Stimulated activated CD4-positive, alpha-beta T cell treated with anti-CD3 and anti-CD28 coated beads, Interleukin-4, amount 100 ng/mL, for 4 hours (primary cell): ENCODE results near the gene BBC3.
"Not testable (repeated sequence)": the region's sequence is repeated elsewhere in the genome, so short reads cannot be mapped to it uniquely, and the experiment has no call there.

Source experiments
- DNase-seq, 2 experiments: peaks; one replicate each; pipeline ENCODE4 v3.0.0-alpha.2; 2020

BBC3 gene, protein sequence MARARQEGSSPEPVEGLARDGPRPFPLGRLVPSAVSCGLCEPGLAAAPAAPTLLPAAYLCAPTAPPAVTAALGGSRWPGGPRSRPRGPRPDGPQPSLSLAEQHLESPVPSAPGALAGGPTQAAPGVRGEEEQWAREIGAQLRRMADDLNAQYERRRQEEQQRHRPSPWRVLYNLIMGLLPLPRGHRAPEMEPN

DNA sequence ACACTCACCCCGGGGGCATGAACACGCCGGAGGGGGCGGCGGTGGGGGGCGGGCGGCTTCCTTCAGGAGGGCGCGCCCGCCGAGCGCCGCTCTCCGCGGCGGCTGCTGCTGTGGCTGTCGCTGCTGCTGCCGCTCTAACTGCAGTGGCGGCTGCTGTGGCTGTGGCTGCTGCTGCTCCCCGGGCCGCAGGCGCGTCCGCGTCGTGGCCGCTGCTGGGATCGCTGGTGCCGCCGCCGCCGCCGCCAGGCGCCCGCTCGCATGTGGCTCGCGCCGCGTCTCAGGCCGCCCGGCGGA is at the start of gene BBC3:
BBC3 (minus strand) TSS at position 279 of the 294 bp plus-strand sequence. CDS start 2,768 bp downstream, outside the sequence.
- no peak for DNase-seq

GRCh38 chr19:47280183-47280797 is 49.3 kb upstream of the BBC3 start:
- DNase-seq = peak; percentile 38 to 55

DNA sequence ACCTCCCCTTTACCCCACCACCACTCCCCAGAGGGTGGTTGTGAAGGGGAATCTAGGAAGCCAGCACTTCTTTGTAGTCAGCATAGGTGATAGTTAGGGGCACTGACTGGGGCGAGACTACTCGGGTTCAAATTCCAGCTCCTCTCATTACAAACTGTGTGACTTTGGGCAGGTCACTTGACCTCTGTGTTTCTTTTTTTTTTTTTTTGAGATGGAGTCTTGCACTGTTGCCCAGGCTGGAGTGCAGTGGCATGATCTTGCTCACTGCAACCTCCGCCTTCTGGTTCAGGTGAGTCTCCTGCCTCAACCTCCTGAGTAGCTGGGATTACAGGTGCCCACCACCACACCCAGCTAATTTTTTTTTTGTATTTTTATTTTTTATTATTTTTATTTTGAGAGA is 45.5 kb upstream of the BBC3 start:
- not testable (repeated sequence) for DNase-seq

DNA sequence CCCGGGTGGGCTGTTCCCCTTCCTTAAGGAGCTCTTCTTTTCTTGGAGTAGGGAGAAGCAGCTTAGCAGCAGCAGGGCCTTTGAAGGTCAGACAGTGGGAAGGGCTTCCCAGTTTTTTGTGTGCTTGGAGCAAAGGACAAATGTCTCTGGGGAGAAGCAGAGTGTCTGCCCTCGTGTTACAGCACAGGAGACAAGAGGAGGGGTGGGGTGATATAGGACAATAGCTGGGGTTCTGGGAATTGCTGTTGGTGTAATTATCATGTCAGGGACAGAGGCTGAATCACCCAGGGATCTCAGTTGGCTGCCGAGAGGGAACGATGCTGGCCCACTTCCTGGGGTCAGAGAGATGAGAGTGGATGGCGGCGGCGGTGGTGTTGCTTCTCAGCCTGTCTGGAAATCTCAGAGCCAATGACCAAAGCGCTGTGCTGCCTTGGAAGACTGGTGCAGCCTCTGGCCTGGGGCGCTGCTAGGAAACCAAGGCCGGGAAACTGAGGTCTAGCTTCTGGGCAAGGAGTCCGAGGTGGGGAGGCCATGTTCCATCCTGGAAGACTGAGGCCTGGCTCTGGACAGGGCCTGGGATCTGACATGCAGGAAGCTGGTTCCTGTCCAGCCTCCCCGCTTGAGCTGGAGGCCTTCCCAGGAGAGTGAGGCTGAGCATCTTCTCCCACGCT is 44.9 kb upstream of the BBC3 start:
- no peak for DNase-seq

- peak in 1 of 2 experiments; percentile 17 for DNase-seq
These were observed 44.1 kb upstream of the BBC3 start for GRCh38 chr19:47274891-47275761.

GRCh38 chr19:47274071-47274890 is 43.3 kb upstream of the BBC3 start, which contains the start of gene INAFM1:
Gene INAFM1 (plus strand): TSS chr19:47274885. CDS start chr19:47274920, 35 bp downstream.
- DNase-seq = peak; percentile 98 to 100

DNA sequence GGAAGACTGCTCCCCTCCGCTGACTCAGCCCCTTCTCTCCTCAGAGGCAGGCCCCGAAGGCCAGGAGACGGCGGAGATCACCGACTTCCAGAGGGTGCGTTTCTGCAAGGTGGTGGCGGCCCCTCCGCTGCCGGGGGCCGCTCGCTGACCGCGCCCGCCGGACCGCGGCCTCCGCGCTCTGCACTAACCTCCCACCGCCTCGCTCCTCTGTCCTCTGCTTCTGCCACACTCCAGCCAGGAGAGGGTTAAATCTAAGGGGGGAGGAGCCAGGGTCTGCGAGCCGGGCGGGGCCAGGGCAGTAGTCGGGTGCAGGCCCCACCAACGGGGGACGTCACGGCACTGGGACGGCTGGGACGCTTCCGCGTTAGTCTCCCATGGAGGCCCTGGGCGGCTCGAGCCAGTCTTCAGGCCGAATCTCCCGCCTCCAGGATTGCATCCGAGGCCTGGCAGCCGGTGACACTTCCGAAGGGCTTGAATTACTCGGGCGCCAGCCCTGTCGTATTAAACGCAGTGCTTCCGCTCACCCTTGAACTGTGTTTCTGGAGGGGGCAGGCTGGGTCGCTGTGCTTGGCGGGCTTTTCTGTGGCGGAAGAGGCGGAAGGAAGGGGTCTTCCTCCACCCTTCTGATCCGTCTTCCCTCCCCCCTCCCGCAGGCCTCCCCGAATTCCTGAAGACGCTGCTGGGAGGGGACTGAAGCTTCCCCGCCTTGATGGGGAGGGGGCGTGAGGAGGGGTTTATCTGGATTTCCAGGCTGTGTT is 42.5 kb upstream of the BBC3 start:
- DNase-seq = peak; percentile 84 to 89

GRCh38 chr19:47272448-47273312 is 41.7 kb upstream of the BBC3 start:
- DNase-seq = peak in 1 of 2 experiments; percentile 54

DNA sequence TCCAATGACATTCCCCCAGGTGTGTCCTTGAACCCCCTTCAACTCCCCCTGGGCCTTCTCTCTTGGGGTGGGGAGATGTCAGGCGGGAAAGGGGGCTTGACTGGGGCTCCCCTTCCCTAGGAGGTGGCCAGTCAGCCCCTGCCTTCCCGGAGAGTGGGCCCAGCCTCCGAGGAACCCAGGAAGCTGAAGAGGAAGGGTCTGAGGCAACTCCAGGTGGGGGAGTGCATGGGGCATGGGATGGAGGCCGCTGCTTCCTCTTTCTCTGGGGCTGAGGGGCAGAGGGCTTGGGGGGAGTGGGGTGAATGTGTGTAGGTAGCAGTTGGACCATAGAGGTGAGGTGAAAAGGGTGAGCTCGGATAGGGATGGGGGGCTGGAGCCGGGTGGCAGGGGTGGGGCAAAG is 41.0 kb upstream of the BBC3 start:
- DNase-seq = no peak

DNA sequence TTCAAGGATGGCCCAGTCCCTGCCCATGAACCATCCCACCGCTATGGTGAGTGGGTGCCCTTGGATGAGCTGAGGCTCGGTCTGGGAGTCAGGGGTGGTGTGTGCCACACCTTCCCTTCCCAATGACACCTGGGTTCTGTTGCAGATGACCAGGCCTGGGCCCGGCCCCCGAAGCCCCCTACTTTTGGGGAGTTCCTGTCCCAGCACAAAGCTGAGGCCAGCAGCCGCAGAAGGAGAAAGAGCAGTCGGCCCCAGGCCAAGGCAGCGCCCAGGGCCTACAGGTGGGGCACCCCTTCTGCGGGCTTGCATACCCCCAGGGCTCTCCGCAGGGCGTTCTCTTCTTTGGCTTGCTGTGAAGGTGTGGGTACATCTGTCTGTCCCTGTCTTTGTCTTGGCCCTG is 39.4 kb upstream of the BBC3 start:
- DNase-seq = no peak

GRCh38 chr19:47269596-47269995 is 38.6 kb upstream of the BBC3 start:
- no peak for DNase-seq

DNA sequence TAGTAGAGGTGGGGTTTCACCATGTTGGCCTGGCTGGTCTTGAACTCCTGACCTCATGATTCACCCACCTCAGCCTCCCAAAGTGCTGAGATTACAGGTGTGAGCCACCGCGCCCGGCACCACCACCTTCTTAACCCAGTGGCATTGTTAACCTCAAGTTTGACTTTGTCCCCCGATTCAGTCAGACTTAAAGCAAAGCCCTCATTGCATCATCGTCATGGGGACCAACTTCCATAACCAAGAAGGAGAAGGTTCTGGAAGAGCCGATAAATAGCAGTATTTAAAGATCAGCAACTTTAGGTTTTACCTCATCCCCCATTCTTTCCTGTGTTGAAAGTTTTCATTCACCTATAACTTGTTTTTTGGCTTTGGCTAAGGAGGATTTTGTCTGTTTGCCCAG is 37.0 kb upstream of the BBC3 start:
- no peak for DNase-seq

- no peak for DNase-seq
These were observed 36.4 kb upstream of the BBC3 start for GRCh38 chr19:47267350-47267759.

DNA sequence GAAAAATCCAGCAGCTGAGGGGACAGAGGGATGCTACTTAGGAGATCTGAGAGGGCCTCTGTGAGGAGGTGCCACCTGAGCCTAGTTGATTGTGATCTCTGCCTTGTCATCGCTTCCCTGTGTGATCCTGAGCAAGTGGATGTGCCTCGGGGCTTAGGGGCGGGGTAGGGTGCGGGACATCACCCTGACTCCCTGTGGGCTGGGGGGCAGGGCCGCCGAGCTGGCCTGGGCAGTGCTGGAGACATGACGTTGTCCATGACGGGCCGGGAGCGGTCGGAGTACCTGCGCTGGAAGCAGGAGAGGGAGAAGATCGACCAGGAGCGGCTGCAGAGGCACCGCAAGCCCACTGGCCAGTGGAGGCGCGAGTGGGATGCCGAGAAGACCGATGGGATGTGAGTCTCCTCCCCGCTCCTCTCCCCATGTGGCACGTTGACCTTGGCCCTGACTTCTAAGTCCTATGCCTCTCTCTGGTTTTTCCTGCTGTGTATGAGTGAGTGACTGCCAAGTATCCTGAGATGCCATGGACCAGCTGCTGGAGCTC is 35.5 kb upstream of the BBC3 start:
- DNase-seq = no peak

- DNase-seq = no peak
These were observed 33.6 kb upstream of the BBC3 start for GRCh38 chr19:47264629-47265028.

- DNase-seq = not testable (repeated sequence)
These were observed 31.2 kb upstream of the BBC3 start for GRCh38 chr19:47261946-47262793.

DNA sequence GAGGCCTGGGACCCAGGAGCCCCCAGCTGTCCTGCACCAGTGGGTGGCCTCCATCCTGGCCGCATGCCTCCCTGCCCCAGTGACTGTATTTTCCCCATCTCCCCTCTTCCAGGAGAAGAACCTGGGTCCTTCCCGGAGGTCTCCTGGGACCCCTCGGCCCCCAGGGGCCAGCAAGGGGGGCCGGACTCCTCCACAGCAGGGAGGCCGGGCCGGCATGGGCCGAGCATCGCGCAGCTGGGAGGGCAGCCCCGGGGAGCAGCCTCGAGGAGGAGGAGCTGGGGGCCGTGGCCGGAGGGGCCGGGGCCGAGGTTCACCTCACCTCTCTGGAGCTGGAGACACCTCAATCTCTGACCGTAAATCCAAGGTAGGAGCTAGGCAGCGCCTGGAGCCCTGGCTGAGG is 29.5 kb upstream of the BBC3 start:
- no peak for DNase-seq

- no peak for DNase-seq
These were observed 28.0 kb upstream of the BBC3 start for GRCh38 chr19:47258895-47259555.

GRCh38 chr19:47258434-47258833 is 27.4 kb upstream of the BBC3 start:
- DNase-seq = no peak
